DMS79 (cell line): ENCODE results near the gene DERL3.

Experiments used
- DNase-seq: peaks from one replicate; lab custom pipeline; 2025; lab: John Stamatoyannopoulos, UW

The DERL3 gene

GRCh38 chr22:23847310-23847920, 8.6 kb upstream of the DERL3 start:
- no peak for DNase-seq

- DNase-seq, result no peak
These were observed 7.3 kb upstream of the DERL3 start for GRCh38 chr22:23846081-23846469.

- DNase-seq, result no peak
These were observed 6.7 kb upstream of the DERL3 start for GRCh38 chr22:23845265-23846080.

- no peak for DNase-seq
These were observed 6.0 kb upstream of the DERL3 start for GRCh38 chr22:23844739-23845202.

GRCh38 chr22:23842599-23842998, 3.8 kb upstream of the DERL3 start:
- no peak for DNase-seq

- no peak for DNase-seq
These were observed 3.1 kb upstream of the DERL3 start for GRCh38 chr22:23841736-23842445.

- no peak for DNase-seq
These were observed 2.5 kb upstream of the DERL3 start for GRCh38 chr22:23841292-23841691.

- DNase-seq, result no peak
These were observed 1.2 kb upstream of the DERL3 start for GRCh38 chr22:23840026-23840425.

GRCh38 chr22:23837911-23838680, 710 bp downstream of the DERL3 start:
- DNase-seq, result peak; percentile 30

GRCh38 chr22:23837496-23837859, 1.3 kb downstream of the DERL3 start:
- no peak for DNase-seq

GRCh38 chr22:23836692-23837495, 1.9 kb downstream of the DERL3 start:
- no peak for DNase-seq

- DNase-seq, result no peak
These were observed 2.5 kb downstream of the DERL3 start for GRCh38 chr22:23836281-23836680.

GRCh38 chr22:23835484-23836144, 3.2 kb downstream of the DERL3 start:
- no peak for DNase-seq

GRCh38 chr22:23834793-23835483, 3.9 kb downstream of the DERL3 start:
- DNase-seq, result no peak

GRCh38 chr22:23834406-23834792, 4.4 kb downstream of the DERL3 start:
- no peak for DNase-seq

- DNase-seq, result no peak
These were observed 4.9 kb downstream of the DERL3 start for GRCh38 chr22:23833911-23834317.

GRCh38 chr22:23833017-23833751, 5.6 kb downstream of the DERL3 start:
- DNase-seq, result no peak

- no peak for DNase-seq
These were observed 6.4 kb downstream of the DERL3 start for GRCh38 chr22:23832226-23833016.

GRCh38 chr22:23831781-23832180, 7.0 kb downstream of the DERL3 start:
- DNase-seq, result no peak
